NCI-H345 (cell line): Measurements from ENCODE around the gene CGN.
A peak's percentile ranks its signal among the peaks of the same experiment; 100 is the strongest.

Experiments used
- DNase-seq: peaks from one replicate; lab custom pipeline; 2025; lab: John Stamatoyannopoulos, UW

The CGN gene

DNA sequence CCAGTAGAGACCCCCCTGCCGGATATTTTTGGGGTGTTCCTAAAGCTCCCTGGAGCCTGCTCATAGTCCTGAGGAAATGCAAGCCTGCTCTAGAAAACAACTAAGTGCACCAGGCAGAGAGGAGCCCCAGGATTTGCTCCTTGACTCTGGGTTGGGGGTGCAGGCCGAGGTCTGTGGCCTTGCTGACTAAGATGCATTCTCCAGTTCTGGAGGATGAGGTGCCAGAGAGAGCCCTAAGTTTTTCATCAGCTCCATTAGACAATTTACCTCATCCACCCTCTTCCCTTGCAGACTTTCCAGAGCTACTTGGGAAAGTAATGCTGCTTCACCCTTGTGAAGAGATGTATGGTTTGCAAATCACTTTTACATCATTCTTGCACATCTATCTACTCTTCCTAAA lies 38.0 kb downstream of the CGN start:
- no peak for DNase-seq

- no peak for DNase-seq
These were observed 42.5 kb downstream of the CGN start for GRCh38 chr1:151553659-151554058.

DNA sequence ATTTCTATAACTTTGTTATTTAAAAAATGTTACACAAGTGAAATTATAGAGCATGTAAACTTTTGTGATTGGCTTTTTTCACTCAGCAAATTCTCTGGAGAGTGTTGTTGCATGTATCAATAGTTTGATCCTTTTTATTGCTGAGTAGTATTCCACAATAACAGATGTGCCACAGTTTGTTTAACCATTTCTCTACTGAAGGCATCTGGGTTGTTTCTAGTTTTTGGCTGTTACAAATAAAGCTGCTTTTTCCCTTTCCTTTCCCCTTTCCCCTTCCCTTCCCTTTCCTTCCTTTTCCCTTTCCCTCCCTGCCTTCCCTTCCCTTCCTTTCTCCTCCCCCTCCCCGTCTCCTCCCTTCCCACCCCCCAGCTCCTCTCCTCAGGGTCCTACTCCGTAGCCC lies 44.9 kb downstream of the CGN start:
- no peak for DNase-seq

GRCh38 chr1:151562661-151563060 lies 51.5 kb downstream of the CGN start:
- DNase-seq = no peak

- no peak for DNase-seq
These were observed 52.2 kb downstream of the CGN start for GRCh38 chr1:151563376-151563775.

DNA sequence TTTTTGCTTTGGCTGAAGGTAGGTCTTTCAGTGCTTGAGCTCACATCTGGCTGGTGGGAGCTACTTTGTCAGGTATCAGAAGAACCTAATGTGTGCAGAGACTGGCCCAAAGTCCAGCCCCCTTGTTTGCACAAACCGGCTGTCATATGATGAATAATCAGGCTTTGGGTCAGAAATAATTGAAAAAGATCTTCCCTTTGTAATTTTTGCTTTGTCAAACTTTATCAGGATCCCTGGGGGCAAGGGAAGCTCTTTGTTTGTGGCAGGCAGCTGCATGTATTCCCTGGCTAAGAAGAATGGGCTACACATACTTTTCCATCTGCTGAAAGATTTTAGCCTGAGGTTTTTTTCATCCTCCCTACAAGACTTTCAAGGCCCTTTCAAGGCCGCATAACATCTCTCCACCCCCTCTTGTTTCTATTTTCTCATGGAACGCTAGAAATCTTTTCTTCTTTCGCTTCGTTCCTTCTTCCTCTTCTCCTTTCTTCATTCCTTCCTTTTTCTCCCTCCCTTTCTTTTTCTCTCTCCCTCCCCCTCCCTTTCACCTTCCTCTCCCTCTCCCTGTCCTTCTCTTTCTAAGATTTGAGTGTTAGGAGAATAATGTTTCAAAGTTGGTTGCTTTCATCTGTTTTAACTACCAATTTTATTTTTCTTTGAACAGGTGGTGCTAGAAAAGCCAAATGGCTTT lies 54.5 kb downstream of the CGN start:
- no peak for DNase-seq

GRCh38 chr1:151568626-151569088 lies 57.5 kb downstream of the CGN start:
- DNase-seq = no peak

- DNase-seq = peak; percentile 68
These were observed 59.6 kb downstream of the CGN start for GRCh38 chr1:151570819-151571218.

DNA sequence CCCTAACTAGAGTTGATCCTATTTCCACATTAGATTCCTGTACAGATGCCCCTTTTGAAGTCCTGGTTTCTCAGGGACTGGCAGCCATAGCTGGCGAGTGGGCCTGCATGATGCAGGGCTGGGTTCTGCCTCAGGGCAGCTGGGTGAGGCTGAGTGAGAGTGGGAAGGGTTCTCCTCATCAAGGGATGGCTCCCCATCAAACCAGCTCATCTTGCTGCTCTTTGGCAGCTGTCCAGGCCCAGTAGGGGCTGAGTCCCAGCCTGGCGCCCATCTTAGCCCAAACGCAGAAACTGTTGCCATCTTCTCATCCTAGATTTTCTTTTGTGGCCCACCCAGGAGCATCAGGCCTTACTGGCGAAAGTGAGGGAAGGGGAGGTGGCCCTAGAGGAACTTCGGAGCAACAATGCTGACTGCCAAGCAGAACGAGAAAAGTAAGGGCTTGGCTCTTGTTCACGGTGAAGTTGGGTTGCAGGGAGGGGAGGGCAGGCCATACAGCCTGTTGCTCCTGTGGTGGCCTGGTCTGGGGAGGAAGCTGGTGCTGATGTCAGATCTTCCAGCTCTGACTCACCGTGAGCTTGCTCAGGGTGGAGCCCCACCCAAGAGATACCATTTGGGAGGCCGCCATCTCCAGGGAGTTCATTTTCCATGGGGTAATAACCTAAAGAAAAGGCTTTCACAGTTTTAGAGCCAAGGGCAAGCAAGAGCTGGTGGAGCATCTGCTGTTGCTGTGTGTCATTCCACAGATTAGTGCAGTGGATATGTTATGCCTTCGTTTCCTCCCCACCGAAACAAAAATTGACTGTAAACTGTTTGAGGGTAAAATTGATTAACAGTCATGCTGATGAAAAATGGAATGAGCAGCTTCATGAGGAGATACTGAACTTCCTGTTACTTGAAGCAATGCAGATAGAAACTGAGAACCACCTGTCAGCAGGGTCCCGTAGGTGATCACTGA lies 63.7 kb downstream of the CGN start:
- no peak for DNase-seq

DNA sequence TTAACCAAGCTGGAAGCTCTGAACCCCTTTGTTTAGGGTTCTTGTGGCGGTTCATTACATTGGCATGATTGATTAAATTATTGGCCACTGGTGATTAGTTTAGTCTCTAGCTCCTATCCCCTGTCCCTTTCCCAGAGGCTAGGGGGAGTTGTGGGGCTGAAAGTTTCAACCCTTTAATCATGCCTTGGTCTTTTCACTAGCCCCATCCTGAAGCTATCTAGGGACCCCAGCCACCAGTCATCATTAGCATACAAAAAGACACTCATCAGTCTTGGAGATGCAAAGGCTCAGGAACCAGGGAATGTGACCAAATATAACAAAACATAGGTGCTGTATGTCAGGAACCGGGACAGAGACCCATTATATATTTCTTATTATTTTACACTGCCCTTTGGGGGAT lies 66.0 kb downstream of the CGN start:
- no peak for DNase-seq

DNA sequence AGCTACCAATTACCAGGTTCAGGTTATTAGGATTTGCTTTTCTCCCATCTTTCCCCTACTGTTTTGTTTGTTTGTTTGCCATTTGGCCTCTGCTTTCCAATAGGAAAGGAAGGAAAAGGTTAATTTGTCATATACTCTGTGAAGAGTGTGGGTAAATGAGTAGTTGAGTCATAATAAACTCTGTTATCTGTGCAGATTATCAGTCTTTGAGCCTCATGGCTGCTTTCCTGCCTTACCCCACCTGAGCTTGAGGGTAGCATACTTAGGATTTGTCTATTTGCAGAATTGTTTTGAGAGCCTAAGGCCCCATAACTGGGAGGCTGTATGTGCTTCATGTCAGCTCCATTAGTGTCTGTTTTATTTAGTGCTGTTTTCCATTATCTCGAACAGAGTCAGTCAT lies 67.8 kb downstream of the CGN start:
- no peak for DNase-seq

DNA sequence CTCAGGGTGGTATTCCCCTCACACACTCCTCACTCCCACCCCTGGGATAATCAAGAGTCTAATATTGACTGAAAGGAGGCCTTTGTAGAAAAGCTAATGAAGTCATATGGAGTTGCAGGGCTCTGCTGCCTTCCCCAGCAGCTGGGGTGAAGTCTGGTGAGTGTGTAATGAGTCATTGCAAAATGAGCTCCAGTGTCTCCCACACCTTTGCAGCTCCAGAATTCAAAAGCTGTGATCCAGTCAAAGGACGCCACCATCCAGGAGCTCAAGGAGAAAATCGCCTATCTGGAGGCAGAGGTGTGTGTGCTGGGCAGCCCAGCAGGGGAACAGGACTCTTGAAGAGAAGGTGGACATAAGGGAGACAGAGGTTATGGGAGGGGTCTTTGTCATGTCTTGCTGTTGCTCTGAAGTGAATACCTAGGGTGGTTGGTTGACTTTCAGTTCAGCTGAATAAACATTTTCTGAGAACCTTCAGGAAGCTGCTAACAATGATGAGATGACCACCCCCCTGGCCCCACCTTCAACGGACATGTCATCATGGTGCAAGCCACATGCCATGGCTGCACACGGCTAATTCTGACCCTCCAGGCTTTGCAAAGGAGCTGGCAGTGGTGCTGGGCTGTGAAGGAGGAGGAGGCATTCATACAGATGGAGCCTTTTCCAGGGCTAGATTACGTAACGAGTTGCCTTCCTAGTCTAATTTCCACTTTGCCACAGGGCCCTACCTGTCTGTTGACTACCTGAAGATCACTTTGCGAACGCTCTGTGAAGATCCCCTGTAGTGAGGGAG lies 68.4 kb downstream of the CGN start:
- DNase-seq = no peak

DNA sequence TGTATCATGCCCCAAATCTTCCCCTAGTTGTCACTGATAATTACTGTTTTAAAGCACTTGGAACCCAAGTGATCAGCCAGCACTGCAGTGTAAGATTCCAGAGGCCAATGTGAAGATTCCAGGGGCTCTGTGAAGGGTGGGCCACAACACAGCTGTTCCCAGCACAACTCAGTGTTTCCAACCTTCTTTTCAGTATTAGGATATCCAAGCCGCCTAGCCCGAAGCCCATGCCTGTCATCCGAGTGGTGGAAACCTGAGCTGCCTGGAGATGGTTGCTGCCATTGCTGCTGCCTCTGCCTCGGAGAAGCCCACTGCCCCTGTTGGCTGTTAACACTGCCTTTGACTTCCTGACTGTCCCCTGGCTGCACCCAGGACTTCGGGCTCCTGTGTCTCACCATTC lies 70.3 kb downstream of the CGN start:
- DNase-seq = no peak

DNA sequence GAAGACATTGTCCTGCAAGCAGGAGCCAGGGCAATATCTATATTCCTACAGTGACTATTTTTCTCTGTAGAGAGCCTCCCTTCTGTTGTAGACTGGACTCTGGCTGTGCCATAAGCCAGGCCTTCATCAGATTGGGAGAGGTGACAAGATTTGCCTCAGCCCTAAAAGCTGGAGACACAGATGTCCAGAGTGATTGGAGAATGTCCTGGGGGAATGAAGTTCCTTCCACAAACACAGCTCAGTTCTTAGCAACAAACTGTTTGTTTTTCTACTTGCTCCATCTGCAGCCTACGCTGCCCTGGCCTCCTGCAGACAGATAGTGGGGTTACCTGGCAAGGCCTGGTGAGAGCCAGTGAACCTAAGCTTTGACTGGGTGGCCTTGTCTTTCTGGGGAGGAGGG lies 70.7 kb downstream of the CGN start:
- no peak for DNase-seq

- DNase-seq = no peak
These were observed 72.6 kb downstream of the CGN start for GRCh38 chr1:151583796-151584195.

DNA sequence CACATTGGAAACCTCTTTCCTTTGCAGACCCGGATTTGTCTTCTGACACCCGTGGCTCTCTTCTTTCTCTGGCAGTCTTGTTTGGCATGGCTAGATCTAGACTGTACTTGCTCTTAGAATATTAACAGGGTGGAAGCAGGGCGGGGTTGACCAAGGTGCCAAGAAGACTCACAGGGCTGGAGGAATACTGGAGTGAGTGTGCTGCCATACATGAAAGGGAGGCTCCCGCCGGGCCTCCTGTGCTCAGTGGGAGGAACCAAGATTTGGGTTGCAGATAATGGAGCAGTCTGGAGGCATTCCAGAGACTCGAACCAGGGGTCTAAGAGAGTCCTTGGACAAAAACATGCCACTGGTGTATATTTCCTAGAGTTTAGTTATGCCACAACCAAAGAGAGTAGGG lies 73.1 kb downstream of the CGN start:
- no peak for DNase-seq

- no peak for DNase-seq
These were observed 73.6 kb downstream of the CGN start for GRCh38 chr1:151584780-151585179.

DNA sequence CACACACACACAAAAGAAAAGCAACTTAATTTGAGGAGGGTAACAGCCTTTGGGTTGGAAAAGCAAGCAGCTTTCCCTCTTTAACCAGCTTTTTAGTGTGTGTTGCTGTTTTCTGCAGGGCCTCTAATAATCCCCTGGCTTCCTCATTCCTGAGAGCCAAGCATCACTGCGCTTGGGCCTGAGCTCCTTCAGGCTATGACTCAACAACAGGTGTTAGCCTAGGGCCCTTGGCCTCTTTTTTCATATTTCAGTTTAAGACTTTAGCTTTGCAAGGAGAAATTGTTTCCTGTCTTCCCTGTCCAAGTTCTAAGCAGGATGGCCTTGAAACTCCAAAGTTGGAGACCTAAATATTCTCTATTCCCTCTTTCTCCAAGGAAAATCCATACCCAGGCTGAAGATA lies 74.4 kb downstream of the CGN start:
- no peak for DNase-seq
